Measurements from ENCODE around the gene FBXL7.

Gene FBXL7

GRCh38 chr5:15887093-15887492 lies 387.1 kb downstream of the FBXL7 start:
- no peak overlapping the region for H3K4me3 ChIP-seq (ENCODE audit: low read depth, low read length)
- DNase-seq (ENCODE audit: low read depth): no peak
- no peak for TF ChIP-seq CTCF (IDR thresholded peaks at IDR 0.05; ENCODE audit: insufficient read depth, low read depth, low read length, missing control alignments)

- no peak for DNase-seq (ENCODE audit: low read depth)
- no peak for TF ChIP-seq CTCF (IDR thresholded peaks at IDR 0.05; ENCODE audit: insufficient read depth, low read depth, low read length, missing control alignments)
Observed at GRCh38 chr5:15889001-15889400, 389.0 kb downstream of the FBXL7 start.

GRCh38 chr5:15893866-15894265 lies 393.9 kb downstream of the FBXL7 start:
- TF ChIP-seq CTCF (IDR thresholded peaks at IDR 0.05; ENCODE audit: insufficient read depth, low read depth, low read length, missing control alignments): no peak
- no peak for DNase-seq (ENCODE audit: low read depth)
- no peak overlapping the region for H3K4me3 ChIP-seq (ENCODE audit: low read depth, low read length)

More at GRCh38 chr5:15889001-15889400, 389.0 kb downstream of the FBXL7 start:
- no peak overlapping the region for H3K4me3 ChIP-seq (ENCODE audit: low read depth, low read length)

- DNase-seq (ENCODE audit: low read depth): no peak
- TF ChIP-seq CTCF (IDR thresholded peaks at IDR 0.05; ENCODE audit: insufficient read depth, low read depth, low read length, missing control alignments): no peak
- no peak overlapping the region for H3K4me3 ChIP-seq (ENCODE audit: low read depth, low read length)
Observed at GRCh38 chr5:15897656-15898055, 397.7 kb downstream of the FBXL7 start.

GRCh38 chr5:15898641-15899040 lies 398.7 kb downstream of the FBXL7 start:
- DNase-seq (ENCODE audit: low read depth): no peak
- no peak for TF ChIP-seq CTCF (IDR thresholded peaks at IDR 0.05; ENCODE audit: insufficient read depth, low read depth, low read length, missing control alignments)
- H3K4me3 ChIP-seq (ENCODE audit: low read depth, low read length): no peak overlapping the region

GRCh38 chr5:15899481-15899880 lies 399.5 kb downstream of the FBXL7 start:
- TF ChIP-seq CTCF (IDR thresholded peaks at IDR 0.05; ENCODE audit: insufficient read depth, low read depth, low read length, missing control alignments): no peak
- no peak overlapping the region for H3K4me3 ChIP-seq (ENCODE audit: low read depth, low read length)
- DNase-seq (ENCODE audit: low read depth): no peak

GRCh38 chr5:15901151-15901550 lies 401.2 kb downstream of the FBXL7 start:
- no peak for DNase-seq (ENCODE audit: low read depth)
- no peak for TF ChIP-seq CTCF (IDR thresholded peaks at IDR 0.05; ENCODE audit: insufficient read depth, low read depth, low read length, missing control alignments)
- H3K4me3 ChIP-seq (ENCODE audit: low read depth, low read length): no peak overlapping the region

All from GM12865 (cell line).